ENCODE measurements around the gene ELK3.

Gene ELK3

GRCh38 chr12:96155781-96156180 lies 38.4 kb upstream of the ELK3 start:
- H3K79me2 ChIP-seq (ENCODE audit: insufficient read depth, low read length), result no peaks in the 10 kb centered on the region
- H3K36me3 ChIP-seq (ENCODE audit: low read length), result no peaks in the 10 kb centered on the region
- no peak for TF ChIP-seq EZH2phosphoT487 (conservative IDR thresholded peaks at IDR 0.05; ENCODE audit: low read length)
- TF ChIP-seq, protein P1, sequence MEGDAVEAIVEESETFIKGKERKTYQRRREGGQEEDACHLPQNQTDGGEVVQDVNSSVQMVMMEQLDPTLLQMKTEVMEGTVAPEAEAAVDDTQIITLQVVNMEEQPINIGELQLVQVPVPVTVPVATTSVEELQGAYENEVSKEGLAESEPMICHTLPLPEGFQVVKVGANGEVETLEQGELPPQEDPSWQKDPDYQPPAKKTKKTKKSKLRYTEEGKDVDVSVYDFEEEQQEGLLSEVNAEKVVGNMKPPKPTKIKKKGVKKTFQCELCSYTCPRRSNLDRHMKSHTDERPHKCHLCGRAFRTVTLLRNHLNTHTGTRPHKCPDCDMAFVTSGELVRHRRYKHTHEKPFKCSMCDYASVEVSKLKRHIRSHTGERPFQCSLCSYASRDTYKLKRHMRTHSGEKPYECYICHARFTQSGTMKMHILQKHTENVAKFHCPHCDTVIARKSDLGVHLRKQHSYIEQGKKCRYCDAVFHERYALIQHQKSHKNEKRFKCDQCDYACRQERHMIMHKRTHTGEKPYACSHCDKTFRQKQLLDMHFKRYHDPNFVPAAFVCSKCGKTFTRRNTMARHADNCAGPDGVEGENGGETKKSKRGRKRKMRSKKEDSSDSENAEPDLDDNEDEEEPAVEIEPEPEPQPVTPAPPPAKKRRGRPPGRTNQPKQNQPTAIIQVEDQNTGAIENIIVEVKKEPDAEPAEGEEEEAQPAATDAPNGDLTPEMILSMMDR (IDR thresholded peaks at IDR 0.05; ENCODE audit: insufficient read depth, low read length, poor library complexity, severe bottlenecking), result no peak
- no peaks in the 10 kb centered on the region for H3K9me2 ChIP-seq (replicated peaks; ENCODE audit: insufficient read depth, low read length)
- H3K9me3 ChIP-seq (ENCODE audit: insufficient read depth, low read length), result no peaks in the 10 kb centered on the region
- H3K27me3 ChIP-seq (ENCODE audit: low read length), result no peaks in the 10 kb centered on the region
- H3K9ac ChIP-seq (ENCODE audit: low read length), result no peak overlapping the region
- H3F3A ChIP-seq (ENCODE audit: insufficient read depth), result no peaks in the 10 kb centered on the region
- H3K27ac ChIP-seq (ENCODE audit: low read depth, low read length), result no peak overlapping the region
- H4K20me1 ChIP-seq (ENCODE audit: low read depth, low read length), result no peaks in the 10 kb centered on the region
- H3K4me3 ChIP-seq (ENCODE audit: insufficient read depth, low read length, poor library complexity, severe bottlenecking), result no peak overlapping the region
- H2AFZ ChIP-seq (ENCODE audit: low read depth, low read length, severe bottlenecking), result no peak overlapping the region
- H3K4me2 ChIP-seq (ENCODE audit: low read depth, low read length, poor library complexity, severe bottlenecking), result no peak overlapping the region

DNA sequence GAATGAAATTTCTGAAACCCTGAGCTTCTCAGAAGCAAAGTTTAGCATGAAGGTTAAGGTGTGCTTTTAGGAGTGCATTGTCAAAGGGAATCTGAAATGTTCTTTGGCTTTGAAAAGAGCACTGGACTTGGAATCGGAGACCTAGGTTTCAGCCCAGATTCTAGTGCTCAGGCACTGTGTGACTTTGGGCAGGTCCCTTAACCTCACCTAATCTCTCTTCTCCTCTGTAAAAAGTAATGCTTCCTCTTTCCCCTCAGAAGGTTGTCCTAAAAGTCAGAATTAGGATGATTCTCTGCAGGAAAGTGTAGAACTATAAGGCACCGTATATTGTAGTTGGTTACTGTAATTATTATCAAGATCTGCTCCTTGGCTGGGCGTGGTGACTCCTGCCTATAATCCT lies 38.0 kb upstream of the ELK3 start:
- Histone ChIP-seq H2AFZ (ENCODE audit: low read depth, low read length, severe bottlenecking) (no peak overlapping the region), H4K20me1 (ENCODE audit: low read depth, low read length) (no peaks in the 10 kb centered on the region), H3K9me2 (replicated peaks; ENCODE audit: insufficient read depth, low read length) (no peaks in the 10 kb centered on the region), H3K9me3 (ENCODE audit: insufficient read depth, low read length) (no peaks in the 10 kb centered on the region), H3K27me3 (ENCODE audit: low read length) (no peaks in the 10 kb centered on the region), H3K4me3 (ENCODE audit: insufficient read depth, low read length, poor library complexity, severe bottlenecking) (no peak overlapping the region), H3F3A (ENCODE audit: insufficient read depth) (no peaks in the 10 kb centered on the region), H3K36me3 (ENCODE audit: low read length) (no peaks in the 10 kb centered on the region), H3K4me2 (ENCODE audit: low read depth, low read length, poor library complexity, severe bottlenecking) (no peak overlapping the region), H3K27ac (ENCODE audit: low read depth, low read length) (no peak overlapping the region), H3K9ac (ENCODE audit: low read length) (no peak overlapping the region), H3K79me2 (ENCODE audit: insufficient read depth, low read length) (no peaks in the 10 kb centered on the region)
- no peak for TF ChIP-seq EZH2phosphoT487 (conservative IDR thresholded peaks at IDR 0.05; ENCODE audit: low read length)
- TF ChIP-seq, protein P1 (IDR thresholded peaks at IDR 0.05; ENCODE audit: insufficient read depth, low read length, poor library complexity, severe bottlenecking), result no peak

DNA sequence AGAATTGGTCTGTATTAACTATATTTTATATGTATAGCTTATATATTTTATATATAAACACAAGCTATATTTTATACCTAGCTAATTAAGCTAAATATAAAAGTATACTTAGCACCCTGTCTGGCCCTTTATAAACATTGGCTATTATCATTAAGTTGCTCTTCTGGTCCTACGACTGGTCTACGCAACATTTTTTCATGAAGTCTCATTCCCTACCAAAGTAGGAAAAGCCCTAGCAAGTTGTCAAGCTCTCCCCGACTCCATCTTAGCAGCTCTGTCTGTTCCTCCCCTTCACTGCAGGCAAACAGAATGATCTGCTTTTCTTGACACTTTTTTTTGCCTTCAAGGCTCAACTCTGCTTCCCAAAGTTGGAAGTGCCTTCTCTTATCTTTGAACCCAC lies 36.7 kb upstream of the ELK3 start:
- Histone ChIP-seq H3K27ac (ENCODE audit: low read depth, low read length) (no peak overlapping the region), H3K9ac (ENCODE audit: low read length) (no peak overlapping the region), H3K27me3 (ENCODE audit: low read length) (no peaks in the 10 kb centered on the region), H4K20me1 (ENCODE audit: low read depth, low read length) (no peaks in the 10 kb centered on the region), H3K9me3 (ENCODE audit: insufficient read depth, low read length) (no peaks in the 10 kb centered on the region), H3F3A (ENCODE audit: insufficient read depth) (no peaks in the 10 kb centered on the region), H3K4me2 (ENCODE audit: low read depth, low read length, poor library complexity, severe bottlenecking) (no peak overlapping the region), H3K79me2 (ENCODE audit: insufficient read depth, low read length) (no peaks in the 10 kb centered on the region), H3K4me3 (ENCODE audit: insufficient read depth, low read length, poor library complexity, severe bottlenecking) (no peak overlapping the region), H2AFZ (ENCODE audit: low read depth, low read length, severe bottlenecking) (no peak overlapping the region), H3K9me2 (replicated peaks; ENCODE audit: insufficient read depth, low read length) (no peaks in the 10 kb centered on the region), H3K36me3 (ENCODE audit: low read length) (no peaks in the 10 kb centered on the region)
- TF ChIP-seq, protein P1 (IDR thresholded peaks at IDR 0.05; ENCODE audit: insufficient read depth, low read length, poor library complexity, severe bottlenecking), result no peak
- no peak for TF ChIP-seq EZH2phosphoT487 (conservative IDR thresholded peaks at IDR 0.05; ENCODE audit: low read length)
